Loucy (cell line): ENCODE measurements around the gene NEMP2.
"Not testable (repeated sequence)": the region's sequence is repeated elsewhere in the genome, so short reads cannot be mapped to it uniquely, and the experiment has no call there.

Experiments used
- CTCF ChIP-seq: fragments of 200-600 bp; sonication (generic); conservative IDR thresholded peaks from 2 replicates; pipeline ENCODE4 v1.5.1; 2014; ENCODE audit warnings: mild to moderate bottlenecking, antibody characterized with exemption, low read length
- EZH2phosphoT487 ChIP-seq: fragments of 200-600 bp; IDR thresholded peaks from 2 replicates; pipeline ENCODE4 v1.6.1; 2018; ENCODE audit warnings: antibody characterized with exemption, mild to moderate bottlenecking, moderate library complexity, borderline replicate concordance

DNA sequence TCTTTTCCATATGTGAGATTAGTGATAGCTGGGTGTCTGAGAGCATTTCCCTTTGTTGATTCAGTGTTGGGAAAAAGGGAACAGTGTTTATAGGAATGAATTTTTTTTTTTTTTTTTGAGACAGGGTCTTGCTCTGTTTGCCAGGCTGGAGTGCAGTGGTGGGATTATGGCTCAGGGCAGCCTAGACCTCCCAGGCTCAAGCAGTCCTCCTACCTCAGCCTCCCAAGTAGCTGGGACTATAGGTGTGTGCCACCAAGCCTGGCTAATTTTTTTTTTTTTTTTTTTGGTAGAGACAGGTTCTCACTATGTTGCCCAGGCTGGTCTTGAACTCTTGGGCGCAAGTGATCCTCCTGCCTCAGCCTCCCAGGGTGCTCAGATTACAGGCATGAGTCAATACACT lies 66.2 kb downstream of the NEMP2 start:
- not testable (repeated sequence) for TF ChIP-seq CTCF, EZH2phosphoT487
